MCF 10A (cell line): ENCODE data around the gene TNIK. TPM values are rescaled to one million over a fixed set of nuclear protein-coding genes. Genes with fewer than 3 reads are reported as not detected.

Experiments
- BruUV-seq: library from RNA; stranded (reverse); fragments of 400-500 nt; replicated peaks from 2 replicates; lab custom pipeline; 2021; lab: Mats Ljungman, UMichigan
- CTCF ChIA-PET: fragments of 300-600 bp; sonication (Branson Sonifier 250); formaldehyde crosslinking; extraction: SDS; loops from one replicate; lab custom pipeline; 2021; ENCODE audit warnings: antibody characterized with exemption, inconsistent platforms; lab: Yijun Ruan, JAX
- POLR2A ChIA-PET: fragments of 300-600, 350-650 bp; sonication (Branson Sonifier 250); formaldehyde crosslinking; extraction: SDS; loops from one replicate; lab custom pipeline; 2020; ENCODE audit warnings: antibody characterized with exemption, inconsistent platforms; lab: Yijun Ruan, JAX
- DNase-seq: peaks from one replicate; pipeline ENCODE4 v3.0.0-alpha.2; 2018; ENCODE audit not compliant: unreplicated experiment
- H3K27ac Mint-ChIP-seq: one replicate; pipeline ENCODE4 v1.8.0; 2022; ENCODE audit warnings: mild to moderate bottlenecking, low read depth, mixed read lengths; ENCODE audit not compliant: unreplicated experiment
- H3K27me3 Mint-ChIP-seq: one replicate; pipeline ENCODE4 v1.8.0; 2022; ENCODE audit warnings: mixed read lengths; ENCODE audit not compliant: insufficient read depth, unreplicated experiment
- H3K36me3 Mint-ChIP-seq: one replicate; pipeline ENCODE4 v1.8.0; 2022; ENCODE audit warnings: mild to moderate bottlenecking, moderate library complexity, mixed read lengths; ENCODE audit not compliant: insufficient read depth, unreplicated experiment
- H3K4me1 Mint-ChIP-seq: one replicate; pipeline ENCODE4 v1.8.0; 2022; ENCODE audit warnings: mixed read lengths; ENCODE audit not compliant: insufficient read depth, unreplicated experiment
- H3K4me3 Mint-ChIP-seq: one replicate; pipeline ENCODE4 v1.8.0; 2022; ENCODE audit warnings: mild to moderate bottlenecking, moderate library complexity, mixed read lengths; ENCODE audit not compliant: unreplicated experiment
- H3K9me3 Mint-ChIP-seq: one replicate; pipeline ENCODE4 v1.8.0; 2022; ENCODE audit warnings: mixed read lengths; ENCODE audit not compliant: unreplicated experiment
- CTCF ChIP-seq: fragments of 200-600 bp; IDR thresholded peaks from one replicate; pipeline ENCODE4 v1.8.0; 2022; ENCODE audit warnings: antibody characterized with exemption, mild to moderate bottlenecking; ENCODE audit not compliant: unreplicated experiment
- intact Hi-C: fragments of 100-400 bp; cut with micrococcal nuclease; formaldehyde crosslinking; loops from 2 replicates; pipeline ENCODE4 v1.14.1; 2022
- total RNA-seq: library from RNA; stranded (reverse); gene quantifications from 2 replicates; pipeline ENCODE4 v1.2.3, GENCODE V29; 2022

The TNIK gene
- total RNA-seq, 1 experiment from 2014 or later = 3.4 TPM

GRCh38 chr3:171348121-171348520 is 112.1 kb downstream of the TNIK start:
- ChIA-PET POLR2A (interaction anchor here (0.8 to 2.2 kb wide), 5 partner anchors 9 to 113 kb away, joined by 3 to 13 read pairs (median 4); no protein-coding TSS in a partner anchor), CTCF (no interaction called here)
- H3K27ac Mint-ChIP-seq = no peak overlapping the region
- H3K4me1 Mint-ChIP-seq = peaks cover 42% of the 10 kb centered on the region
- no peak for TF ChIP-seq CTCF
- H3K36me3 Mint-ChIP-seq = no peaks in the 10 kb centered on the region
- H3K4me3 Mint-ChIP-seq = peak overlapping the region; percentile 16
- no TSS peak for BruUV-seq
- H3K27me3 Mint-ChIP-seq = no peaks in the 10 kb centered on the region
- H3K9me3 Mint-ChIP-seq = no peaks in the 10 kb centered on the region
- DNase-seq = peak; percentile 53
- intact Hi-C loops = no loop called here

DNA sequence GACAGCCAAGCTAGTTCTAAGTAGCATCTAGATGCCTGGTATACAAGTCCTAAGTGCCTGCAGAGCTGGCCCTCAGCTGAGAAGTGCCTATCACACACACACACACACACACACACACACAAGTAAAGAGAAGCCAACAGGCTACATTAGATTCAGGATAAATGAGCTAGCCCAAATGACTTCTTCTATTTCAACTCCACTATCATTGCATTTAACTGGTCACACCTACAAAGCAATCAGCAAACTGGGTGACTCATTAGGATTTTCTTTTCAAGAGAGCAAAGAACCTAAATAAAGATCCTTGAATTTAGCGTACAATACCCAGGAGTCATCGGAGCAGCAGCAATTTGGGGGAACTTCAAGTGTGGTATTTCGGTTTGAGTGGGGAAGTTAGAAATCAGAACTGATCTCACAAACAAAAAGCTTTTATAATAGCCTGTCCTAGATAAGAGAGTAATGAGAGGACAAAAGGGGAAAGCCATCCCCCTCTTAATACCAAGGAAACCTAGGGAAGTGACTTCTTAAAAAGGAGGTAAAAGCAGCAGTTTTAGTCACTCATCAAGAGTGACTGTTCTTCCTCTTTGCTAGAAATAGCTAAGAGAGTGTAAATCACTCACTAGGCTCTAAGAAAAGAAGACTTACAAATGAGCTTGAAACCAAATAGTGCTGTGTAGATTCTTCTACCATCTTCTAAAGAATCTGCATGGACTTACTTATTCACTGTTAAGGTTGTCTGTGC is 112.7 kb downstream of the TNIK start:
- H3K4me1 Mint-ChIP-seq = peaks cover 40% of the 10 kb centered on the region
- peak overlapping the region; percentile 16 for H3K4me3 Mint-ChIP-seq
- peak; percentile 45 for DNase-seq
- no TSS peak for BruUV-seq
- no peak for TF ChIP-seq CTCF
- CTCF ChIA-PET = interaction anchor here (0.6 to 1.0 kb wide), 4 partner anchors 18 to 426 kb away, joined by 3 to 4 read pairs (median 3); no protein-coding TSS in a partner anchor
- no peaks in the 10 kb centered on the region for H3K36me3 Mint-ChIP-seq
- no peaks in the 10 kb centered on the region for H3K27me3 Mint-ChIP-seq
- POLR2A ChIA-PET = interaction anchor here (0.8 to 2.2 kb wide), 5 partner anchors 8 to 113 kb away, joined by 3 to 13 read pairs (median 4); no protein-coding TSS in a partner anchor
- intact Hi-C loops = no loop called here
- peak overlapping the region; percentile 1 for H3K27ac Mint-ChIP-seq
- H3K9me3 Mint-ChIP-seq = no peaks in the 10 kb centered on the region

- H3K4me1 Mint-ChIP-seq = peaks cover 35% of the 10 kb centered on the region
- TF ChIP-seq CTCF = no peak
- DNase-seq = peak; percentile 59
- H3K4me3 Mint-ChIP-seq = no peak overlapping the region
- POLR2A ChIA-PET = interaction anchor here (0.6 to 2.2 kb wide), 4 partner anchors 28 to 985 kb away, joined by 3 to 13 read pairs (median 4); no protein-coding TSS in a partner anchor
- H3K36me3 Mint-ChIP-seq = no peaks in the 10 kb centered on the region
- CTCF ChIA-PET = interaction anchor here (0.6 to 1.0 kb wide), 2 partner anchors 17 to 426 kb away, joined by 3 to 4 read pairs; no protein-coding TSS in a partner anchor
- peak overlapping the region; percentile 1 for H3K27ac Mint-ChIP-seq
- intact Hi-C loops = no loop called here
- H3K9me3 Mint-ChIP-seq = no peaks in the 10 kb centered on the region
- no peaks in the 10 kb centered on the region for H3K27me3 Mint-ChIP-seq
- no TSS peak for BruUV-seq
Measured at GRCh38 chr3:171346582-171347300, 113.5 kb downstream of the TNIK start.

- CTCF ChIA-PET = no interaction called here
- H3K4me3 Mint-ChIP-seq = no peak overlapping the region
- no peak overlapping the region for H3K27ac Mint-ChIP-seq
- BruUV-seq = no TSS peak
- POLR2A ChIA-PET = interaction anchor here (0.6 to 1.8 kb wide), 3 partner anchors 28 to 986 kb away, joined by 3 to 6 read pairs (median 3); no protein-coding TSS in a partner anchor
- H3K9me3 Mint-ChIP-seq = no peaks in the 10 kb centered on the region
- no peaks in the 10 kb centered on the region for H3K27me3 Mint-ChIP-seq
- H3K36me3 Mint-ChIP-seq = no peaks in the 10 kb centered on the region
- TF ChIP-seq CTCF = no peak
- H3K4me1 Mint-ChIP-seq = peaks cover 28% of the 10 kb centered on the region
- intact Hi-C loops = no loop called here
- no peak for DNase-seq
Measured at GRCh38 chr3:171346019-171346418, 114.2 kb downstream of the TNIK start.
